GM18526 (cell line): ENCODE measurements around the gene KNCN.

ENCODE experiments used
- POLR2A ChIP-seq: IDR thresholded peaks from 3 replicates; pipeline ENCODE4 v1.6.1; 2011; ENCODE audit not compliant: insufficient read length; ENCODE audit errors: extremely low read depth

KNCN gene

GRCh38 chr1:46537651-46538050 lies 13.8 kb downstream of the KNCN start:
- no peak for TF ChIP-seq POLR2A

- no peak for TF ChIP-seq POLR2A
These were observed 14.9 kb downstream of the KNCN start for GRCh38 chr1:46536527-46536926.

GRCh38 chr1:46535063-46535462 lies 16.4 kb downstream of the KNCN start:
- no peak for TF ChIP-seq POLR2A

GRCh38 chr1:46533179-46533864 lies 18.1 kb downstream of the KNCN start:
- TF ChIP-seq POLR2A = no peak

- TF ChIP-seq POLR2A = no peak
These were observed 18.8 kb downstream of the KNCN start for GRCh38 chr1:46532498-46533178.

- no peak for TF ChIP-seq POLR2A
These were observed 19.4 kb downstream of the KNCN start for GRCh38 chr1:46532095-46532494.

GRCh38 chr1:46530791-46531409 lies 20.5 kb downstream of the KNCN start:
- TF ChIP-seq POLR2A = no peak

GRCh38 chr1:46530311-46530710 lies 21.1 kb downstream of the KNCN start:
- no peak for TF ChIP-seq POLR2A

GRCh38 chr1:46529031-46529630 lies 22.3 kb downstream of the KNCN start:
- TF ChIP-seq POLR2A = no peak

GRCh38 chr1:46528297-46528955 lies 23.0 kb downstream of the KNCN start:
- no peak for TF ChIP-seq POLR2A

- TF ChIP-seq POLR2A = no peak
These were observed 23.8 kb downstream of the KNCN start for GRCh38 chr1:46527474-46528296.

GRCh38 chr1:46526691-46527291 lies 24.7 kb downstream of the KNCN start:
- TF ChIP-seq POLR2A = no peak

GRCh38 chr1:46526013-46526690 lies 25.3 kb downstream of the KNCN start:
- no peak for TF ChIP-seq POLR2A
